Activated CD4-positive, CD25-positive, alpha-beta regulatory T cell treated with anti-CD3 and anti-CD28 coated beads, Interleukin-2, amount 50 U/mL, for 72 hours (primary cell): ENCODE results near the gene HES4.
"Not testable (repeated sequence)": the region's sequence is repeated elsewhere in the genome, so short reads cannot be mapped to it uniquely, and the experiment has no call there.

Source experiments
- DNase-seq: peaks from one replicate; pipeline ENCODE4 v3.0.0; 2021

The HES4 gene

DNA sequence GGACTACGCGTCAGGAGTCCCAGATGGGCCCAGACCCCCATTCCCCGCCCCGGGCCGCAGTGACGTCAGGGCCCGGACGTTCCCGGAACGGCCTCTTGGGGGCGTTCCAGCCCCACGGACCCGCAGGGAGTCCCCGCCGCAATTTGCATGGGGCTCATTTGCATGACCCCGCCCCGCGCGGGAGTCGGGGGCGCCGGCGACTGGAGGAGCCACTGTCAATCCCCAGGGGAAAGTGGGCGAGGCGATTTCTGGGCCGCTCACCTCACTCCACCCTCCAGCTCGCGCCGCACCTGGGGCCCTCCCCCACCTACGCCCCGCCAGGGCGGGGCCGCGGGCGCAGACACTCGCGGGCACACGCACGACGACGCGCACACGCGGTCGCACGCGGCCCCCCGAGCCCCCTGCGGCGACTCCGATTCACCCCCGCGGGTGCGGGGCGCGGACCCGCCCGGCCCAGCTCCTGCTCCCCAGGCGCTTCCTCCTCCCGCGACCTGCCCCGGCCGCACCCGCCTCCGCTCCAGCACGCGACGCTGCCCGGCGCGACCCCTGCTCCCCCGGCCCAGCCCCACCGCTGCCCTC is 33.2 kb upstream of the HES4 start:
- DNase-seq, result peak; percentile 85

GRCh38 chr1:1032424-1032823 is 32.5 kb upstream of the HES4 start:
- no peak for DNase-seq

- DNase-seq, result no peak
These were observed 31.9 kb upstream of the HES4 start for GRCh38 chr1:1031659-1032235.

DNA sequence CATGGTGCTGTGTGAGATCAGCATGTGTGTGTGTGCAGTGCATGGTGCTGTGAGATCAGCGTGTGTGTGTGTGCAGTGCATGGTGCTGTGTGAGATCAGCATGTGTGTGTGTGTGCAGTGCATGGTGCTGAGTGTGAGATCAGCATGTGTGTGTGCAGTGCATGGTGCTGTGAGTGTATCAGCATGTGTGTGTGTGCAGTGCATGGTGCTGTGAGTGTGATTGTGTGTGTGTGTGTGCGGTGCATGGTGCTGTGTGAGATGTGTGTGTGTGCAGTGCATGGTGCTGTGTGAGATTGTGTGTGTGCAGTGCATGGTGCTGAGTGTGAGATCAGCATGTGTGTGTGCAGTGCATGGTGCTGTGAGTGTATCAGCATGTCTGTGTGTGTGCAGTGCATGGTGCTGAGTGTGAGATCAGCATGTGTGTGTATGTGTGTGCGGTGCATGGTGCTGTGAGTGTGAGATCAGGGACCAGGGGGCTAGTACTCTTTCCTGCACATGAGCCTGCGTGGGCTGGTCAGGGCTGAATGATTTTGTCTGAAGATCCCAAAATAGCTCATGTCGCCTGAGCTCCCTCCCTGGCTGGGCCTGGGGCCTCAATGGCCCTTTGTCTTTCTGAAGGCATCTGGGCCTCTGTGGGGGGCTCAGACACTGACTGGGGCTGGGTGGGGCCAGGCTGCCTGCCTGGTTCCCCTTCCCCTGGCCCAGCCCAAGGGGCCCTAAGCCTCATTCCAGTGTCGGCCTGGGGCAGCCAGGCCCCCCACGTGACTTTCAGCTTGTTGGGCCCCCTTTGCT is 31.2 kb upstream of the HES4 start:
- not testable (repeated sequence) for DNase-seq

DNA sequence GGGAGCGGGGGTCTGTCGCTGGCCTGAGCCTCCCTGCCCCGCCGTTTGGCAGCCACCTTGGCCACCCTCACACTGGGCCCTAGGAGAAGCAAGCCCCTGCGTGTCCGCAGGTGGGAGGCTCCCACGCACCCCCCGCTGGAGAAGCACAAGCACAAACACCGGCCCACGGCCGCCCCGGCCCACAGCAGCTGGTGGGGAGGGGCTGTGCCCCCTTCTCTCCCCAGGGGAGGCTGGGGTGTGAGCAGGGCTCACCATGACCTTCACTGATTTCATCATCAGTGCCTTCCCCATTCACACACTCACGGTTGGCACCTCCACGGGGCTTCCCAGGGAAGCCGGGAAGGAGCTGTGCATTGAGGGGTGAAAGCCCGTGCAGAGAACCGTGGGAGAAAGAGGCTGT is 27.9 kb upstream of the HES4 start:
- DNase-seq, result no peak

DNA sequence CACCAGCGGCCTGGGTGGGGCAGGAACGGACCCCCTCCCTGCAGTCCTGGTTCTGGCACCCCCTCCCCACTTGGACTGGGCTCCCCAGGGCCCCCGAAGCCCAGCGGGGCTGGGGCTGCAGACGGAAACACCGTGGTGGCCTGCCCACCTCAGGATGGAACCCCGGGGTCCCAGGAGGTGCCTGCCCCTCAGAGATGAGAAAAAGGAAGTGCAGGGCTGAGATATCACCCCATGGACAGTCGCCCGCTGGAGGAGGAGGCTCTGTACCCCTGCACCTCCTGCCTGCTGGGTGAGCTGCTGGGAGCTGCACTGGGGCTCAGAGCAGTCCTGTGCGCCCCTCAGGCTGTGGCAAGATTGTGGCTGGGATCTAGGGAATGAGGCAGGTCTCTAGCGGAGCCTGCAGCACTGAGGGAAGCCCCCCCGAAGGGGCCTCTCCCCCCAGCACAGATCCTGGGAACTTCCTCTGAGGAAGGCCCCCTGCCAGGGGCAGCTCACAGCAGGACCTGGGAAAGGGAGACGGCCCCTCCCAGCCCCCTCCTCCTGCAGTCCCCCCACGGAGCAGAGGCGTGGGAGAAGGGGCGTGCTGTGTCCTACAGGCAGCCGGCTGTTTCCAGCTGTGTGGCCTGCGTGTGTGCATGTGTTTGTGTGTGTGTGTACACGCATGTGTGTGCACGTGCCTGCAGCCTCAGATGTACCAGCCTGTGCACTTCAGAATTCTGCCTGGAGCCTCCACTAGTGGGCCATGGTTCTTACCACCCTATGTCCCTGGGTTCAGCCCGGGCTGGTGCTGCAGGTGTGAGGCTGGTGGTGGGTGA is 26.9 kb upstream of the HES4 start:
- no peak for DNase-seq

DNA sequence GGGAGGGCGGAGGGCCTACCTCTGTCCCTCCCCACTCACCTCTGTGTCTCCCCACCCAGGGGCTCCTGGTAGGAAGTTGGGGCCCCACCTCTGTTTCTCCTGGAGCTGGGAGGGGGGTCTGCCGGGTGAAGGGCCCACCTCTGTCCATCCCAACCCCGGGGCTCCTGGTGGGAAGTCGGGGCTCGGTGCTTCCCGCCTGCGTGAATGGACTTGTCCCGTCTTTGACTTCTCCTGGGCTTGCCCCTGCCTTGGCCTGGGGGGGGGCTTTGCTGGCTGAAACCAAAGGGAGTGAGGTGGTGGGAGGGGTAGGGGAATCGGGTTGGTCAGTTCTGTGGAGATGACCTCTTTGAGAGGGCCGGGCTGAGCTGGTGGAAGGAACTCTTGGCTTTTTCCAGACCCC is 25.8 kb upstream of the HES4 start:
- no peak for DNase-seq

DNA sequence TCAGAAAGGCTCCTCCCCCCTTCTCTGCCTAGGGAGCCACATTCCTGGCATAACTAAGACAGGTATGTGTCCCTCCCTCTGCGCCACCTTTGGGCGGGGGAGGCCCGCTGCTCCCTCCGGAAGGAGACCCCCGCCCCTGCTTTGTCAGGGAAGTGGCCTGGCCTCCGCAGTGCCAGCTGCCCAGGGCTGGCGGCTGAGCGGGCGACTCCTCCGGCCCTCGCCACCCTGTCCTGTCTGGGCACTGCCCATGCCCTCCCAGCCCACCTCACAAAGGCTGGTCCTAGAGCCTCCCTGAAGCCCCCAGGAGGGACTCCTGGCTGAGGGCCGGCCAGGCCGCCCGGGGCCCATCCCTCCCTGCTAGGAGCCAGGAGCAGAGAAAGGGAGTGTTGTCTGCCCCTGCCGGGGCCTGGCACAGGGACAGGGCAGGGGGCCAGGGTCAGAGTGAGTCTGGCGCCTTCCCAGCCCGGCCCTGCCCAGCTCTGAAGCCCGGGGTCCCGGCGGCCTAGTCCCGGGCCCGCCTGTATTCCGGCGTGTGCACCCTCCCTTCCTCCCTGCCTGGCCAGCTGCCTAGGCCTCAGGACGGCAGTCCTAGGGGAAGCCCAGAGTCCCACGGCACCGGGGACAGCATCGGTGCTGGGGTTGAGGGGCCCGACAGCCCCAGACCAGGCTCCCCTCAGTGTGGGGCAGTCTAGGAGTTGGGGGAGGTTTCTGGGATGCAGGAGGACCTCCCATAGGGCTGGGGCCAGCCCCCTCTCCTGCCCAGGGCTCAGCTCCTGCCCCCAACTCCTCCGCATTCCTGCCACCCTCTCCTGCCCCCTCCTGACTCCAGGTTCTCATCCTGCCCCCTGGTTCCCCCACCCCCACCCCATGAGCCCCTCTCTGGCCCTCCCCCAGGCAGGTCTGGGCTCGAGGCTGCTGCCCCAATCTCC is 25.1 kb upstream of the HES4 start:
- no peak for DNase-seq

- DNase-seq, result no peak
These were observed 24.4 kb upstream of the HES4 start for GRCh38 chr1:1024149-1024770.

DNA sequence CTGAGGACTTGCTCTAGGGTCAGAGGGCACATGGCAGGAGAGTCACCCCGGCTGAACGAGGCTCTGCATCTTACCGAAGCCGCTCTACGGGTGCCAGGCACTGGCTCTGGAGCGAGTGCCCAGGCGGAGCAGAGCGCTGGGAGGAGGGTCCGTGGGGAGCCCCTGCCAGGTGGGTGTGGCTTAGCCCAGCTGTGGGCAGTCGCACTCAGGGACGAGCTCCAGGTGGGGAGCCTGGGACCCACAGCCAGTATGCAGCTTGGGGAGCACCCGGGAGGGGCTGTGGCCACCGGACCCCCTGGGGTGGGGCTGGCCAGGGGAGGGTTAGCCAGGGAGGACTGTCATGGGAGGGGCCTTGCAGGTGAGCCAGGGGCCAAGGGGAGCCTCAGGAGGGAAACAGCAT is 23.8 kb upstream of the HES4 start:
- no peak for DNase-seq

DNA sequence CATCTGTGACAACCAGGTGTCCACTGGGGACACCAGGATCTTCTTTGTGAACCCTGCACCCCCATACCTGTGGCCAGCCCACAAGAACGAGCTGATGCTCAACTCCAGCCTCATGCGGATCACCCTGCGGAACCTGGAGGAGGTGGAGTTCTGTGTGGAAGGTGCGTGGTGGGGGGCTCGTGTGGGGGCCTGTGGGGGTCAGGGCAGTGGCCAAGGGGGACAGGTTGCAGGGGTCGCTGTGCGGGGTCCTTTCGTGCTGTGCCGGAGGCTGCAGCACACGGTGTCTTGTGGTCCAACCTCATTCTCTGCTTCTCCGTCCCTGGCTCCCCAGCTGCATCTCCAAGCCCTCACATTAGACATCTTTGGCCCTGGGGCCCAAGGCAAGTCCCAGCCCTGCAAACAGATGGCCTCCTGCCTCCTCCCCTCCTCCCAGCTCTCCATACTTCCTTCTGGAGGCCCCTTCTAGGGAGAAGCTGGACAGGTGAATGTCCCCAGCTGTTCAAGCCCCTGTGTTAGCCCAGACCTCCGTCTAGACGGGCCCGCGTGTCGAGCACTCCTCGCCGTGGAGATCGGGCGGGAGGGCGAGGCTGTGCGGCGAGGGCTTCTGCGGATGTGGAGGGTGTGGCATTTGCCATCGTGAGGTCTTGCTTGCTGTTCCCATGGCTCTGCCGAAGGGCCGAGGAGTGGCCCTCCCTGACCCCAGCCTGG is 22.6 kb upstream of the HES4 start:
- DNase-seq, result no peak

DNA sequence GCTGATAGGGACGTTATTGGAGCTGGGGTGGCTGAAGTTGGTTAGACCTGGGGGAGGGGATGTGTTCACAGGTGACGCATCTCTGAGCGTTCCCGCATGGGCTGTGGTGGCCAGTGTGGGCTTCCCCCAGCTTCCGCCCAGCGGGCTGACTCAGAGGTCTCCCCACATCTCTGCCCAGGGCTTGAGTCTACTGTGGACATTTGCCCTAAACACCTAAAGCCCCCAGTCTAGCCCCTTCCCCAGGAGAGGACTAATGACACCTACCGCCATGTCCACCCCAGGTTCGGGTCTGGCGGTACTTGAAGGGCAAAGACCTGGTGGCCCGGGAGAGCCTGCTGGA is 22.0 kb upstream of the HES4 start:
- no peak for DNase-seq

DNA sequence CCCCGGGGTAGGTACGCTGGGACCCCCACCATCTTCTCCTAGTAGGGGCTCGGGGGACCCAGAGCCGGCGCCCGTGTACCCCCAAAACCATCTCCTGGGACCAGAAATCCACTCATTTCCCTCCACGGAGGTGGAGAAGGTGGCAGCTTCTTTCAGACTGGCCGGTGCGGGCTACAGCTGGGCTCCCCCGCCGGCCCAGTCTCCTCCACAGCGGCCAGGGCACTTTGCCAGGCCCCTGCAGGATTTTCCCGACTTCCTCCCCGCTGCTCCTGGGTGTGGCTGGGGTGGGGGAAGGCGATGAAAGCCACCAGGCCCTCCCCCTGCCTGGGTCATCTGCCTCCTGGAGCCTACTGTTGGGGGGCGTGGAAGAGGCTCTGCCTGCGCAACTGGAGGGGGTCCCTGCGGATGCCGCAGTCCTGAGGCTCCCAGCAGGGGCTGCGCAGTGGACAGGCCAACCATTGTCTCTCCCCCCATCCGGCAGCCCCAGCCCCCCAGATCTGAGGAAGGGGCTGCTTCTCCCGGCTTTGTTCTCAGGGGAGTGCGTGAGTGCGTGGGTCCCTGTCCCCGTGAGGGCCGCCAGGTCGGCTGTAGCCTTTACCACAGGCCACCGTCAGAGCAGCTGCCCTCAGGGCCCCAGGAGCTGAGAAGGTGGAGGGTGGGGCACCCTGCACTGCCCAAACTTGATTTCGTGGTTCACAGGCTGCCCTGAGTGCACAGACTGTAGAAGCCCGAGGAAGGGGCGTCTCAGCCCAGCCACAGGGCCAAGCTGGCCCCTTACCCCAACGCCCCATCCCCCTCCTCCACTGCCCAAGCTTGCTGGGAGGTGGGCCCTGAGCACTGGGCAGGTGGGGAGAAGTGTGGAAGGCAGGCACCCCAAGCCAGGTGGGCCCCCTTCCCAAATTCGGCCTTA is 21.4 kb upstream of the HES4 start:
- no peak for DNase-seq

DNA sequence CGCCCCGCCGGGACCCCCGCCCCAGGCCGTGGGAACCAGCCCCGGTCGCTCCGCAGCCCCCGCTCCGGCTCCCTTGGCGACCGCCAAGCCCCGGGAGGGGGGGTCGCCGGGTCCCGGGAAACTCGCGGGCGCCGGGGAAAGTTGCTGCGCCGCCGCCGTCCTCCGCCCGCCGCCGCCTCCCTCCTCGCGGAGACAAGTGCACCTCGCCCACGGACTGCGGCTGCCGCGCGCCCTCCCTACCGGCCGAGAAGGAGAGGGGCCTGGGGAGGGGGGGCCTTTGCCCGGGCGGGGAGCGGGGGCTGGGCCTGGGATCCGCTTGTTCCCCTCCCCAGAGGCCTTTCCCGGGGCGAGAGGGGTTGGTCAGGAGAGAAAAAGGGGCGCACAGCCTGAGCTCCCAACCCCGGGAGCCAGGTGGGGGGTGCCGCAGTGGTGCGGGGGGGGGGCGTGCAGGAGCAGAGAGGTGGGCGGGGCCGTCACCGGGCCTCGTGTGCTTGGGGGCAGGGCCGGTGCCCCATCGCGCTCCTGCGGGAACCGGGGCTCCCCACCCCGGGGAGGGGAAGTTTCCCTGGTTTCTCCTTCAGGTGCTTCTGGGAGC is 20.6 kb upstream of the HES4 start:
- no peak for DNase-seq

- DNase-seq, result no peak
These were observed 20.1 kb upstream of the HES4 start, which contains the start of gene AGRN for GRCh38 chr1:1020000-1020404. AGRN (plus strand) TSS chr1:1020120; CDS start chr1:1020173, 53 bp downstream.

- peak; percentile 83 for DNase-seq
These were observed 19.5 kb upstream of the HES4 start for GRCh38 chr1:1019122-1019999.

- not testable (repeated sequence) for DNase-seq
These were observed 18.4 kb upstream of the HES4 start for GRCh38 chr1:1018321-1018685.

DNA sequence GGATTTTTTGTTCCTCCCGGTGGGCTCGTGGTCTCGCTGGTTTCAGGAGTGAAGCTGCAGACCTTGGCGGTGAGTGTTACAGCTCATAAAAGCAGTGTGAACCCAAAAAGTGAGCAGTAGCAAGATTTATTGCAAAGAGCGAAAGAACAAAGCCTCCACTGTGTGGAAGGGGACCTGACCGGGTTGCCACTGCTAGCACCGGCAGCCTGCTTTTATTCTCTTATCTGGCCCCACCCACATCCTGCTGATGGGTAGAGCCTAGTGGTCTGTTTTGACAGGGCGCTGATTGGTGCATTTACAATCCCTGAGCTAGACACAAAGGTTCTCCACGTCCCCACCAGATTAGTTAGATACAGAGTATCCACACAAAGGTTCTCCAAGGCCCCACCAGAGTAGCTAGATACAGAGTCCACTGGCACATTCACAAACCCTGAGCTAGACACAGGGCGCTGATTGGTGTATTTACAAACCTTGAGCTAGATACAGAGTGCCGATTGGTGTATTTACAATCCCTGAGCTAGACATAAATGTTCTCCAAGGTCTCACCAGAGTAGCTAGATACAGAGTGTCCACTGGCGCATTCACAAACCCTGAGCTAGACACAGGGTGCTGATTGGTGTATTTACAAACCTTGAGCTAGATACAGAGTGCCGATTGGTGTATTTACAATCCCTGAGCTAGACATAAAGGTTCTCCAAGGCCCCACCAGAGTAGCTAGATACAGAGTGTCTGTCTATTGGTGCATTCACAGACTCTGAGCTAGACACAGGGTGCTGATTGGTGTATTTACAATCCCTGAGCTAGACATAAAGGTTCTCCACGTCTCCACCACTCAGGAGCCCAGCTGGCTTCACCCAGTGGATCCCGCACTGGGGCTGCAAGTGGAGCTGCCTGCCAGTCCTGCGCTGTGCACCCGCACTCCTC is 17.8 kb upstream of the HES4 start:
- DNase-seq, result not testable (repeated sequence)
